Erythroblast (primary cell): Measurements from ENCODE around the gene CAPNS1.

Experiments
- GATA1 ChIP-seq: IDR thresholded peaks from 2 replicates; pipeline ENCODE4 v1.6.1; 2011; ENCODE audit warnings: low read depth, mild to moderate bottlenecking, control low read depth, low read length, moderate library complexity
- POLR2A ChIP-seq: IDR thresholded peaks from 2 replicates; pipeline ENCODE4 v1.6.1; 2011; ENCODE audit warnings: mild to moderate bottlenecking, low read length

DNA sequence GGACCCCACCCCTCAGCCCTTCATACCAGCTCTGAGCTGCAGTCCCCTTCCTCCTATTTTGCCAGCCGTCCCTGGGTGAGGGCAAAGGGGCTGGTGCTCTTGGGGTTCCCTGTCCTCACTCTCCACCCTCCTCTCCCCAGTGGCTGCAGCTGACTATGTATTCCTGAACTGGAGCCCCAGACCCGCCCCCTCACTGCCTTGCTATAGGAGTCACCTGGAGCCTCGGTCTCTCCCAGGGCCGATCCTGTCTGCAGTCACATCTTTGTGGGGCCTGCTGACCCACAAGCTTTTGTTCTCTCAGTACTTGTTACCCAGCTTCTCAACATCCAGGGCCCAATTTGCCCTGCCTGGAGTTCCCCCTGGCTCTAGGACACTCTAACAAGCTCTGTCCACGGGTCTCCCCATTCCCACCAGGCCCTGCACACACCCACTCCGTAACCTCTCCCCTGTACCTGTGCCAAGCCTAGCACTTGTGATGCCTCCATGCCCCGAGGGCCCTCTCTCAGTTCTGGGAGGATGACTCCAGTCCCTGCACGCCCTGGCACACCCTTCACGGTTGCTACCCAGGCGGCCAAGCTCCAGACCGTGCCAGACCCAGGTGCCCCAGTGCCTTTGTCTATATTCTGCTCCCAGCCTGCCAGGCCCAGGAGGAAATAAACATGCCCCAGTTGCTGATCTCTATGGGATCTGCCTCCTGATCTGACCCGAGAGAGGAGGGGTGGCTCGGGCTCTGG lies 10.0 kb downstream of the CAPNS1 start:
- no peak for TF ChIP-seq POLR2A
- no peak for TF ChIP-seq GATA1
